GM11168 (cell line): ENCODE data around the gene RAB7A.
"Not testable (repeated sequence)": the region's sequence is repeated elsewhere in the genome, so short reads cannot be mapped to it uniquely, and the experiment has no call there.

Experiments used
- in situ Hi-C: fragments of 300-500 bp; cut with MboI; formaldehyde crosslinking; loops from one replicate; pipeline ENCODE4 v1.12.0; 2022; ENCODE audit warnings: low sequenced_read_pairs; ENCODE audit not compliant: unreplicated experiment

The RAB7A gene

GRCh38 chr3:128709506-128710210, 16.3 kb upstream of the RAB7A start:
- in situ Hi-C loops, result no loop called here

- in situ Hi-C loops, result no loop called here
Measured at GRCh38 chr3:128710816-128711433, 15.1 kb upstream of the RAB7A start.

GRCh38 chr3:128712848-128713247, 13.1 kb upstream of the RAB7A start:
- in situ Hi-C loops, result no loop called here

- in situ Hi-C loops, result no loop called here
Measured at GRCh38 chr3:128714887-128715491, 11.0 kb upstream of the RAB7A start.

GRCh38 chr3:128718892-128719291, 7.1 kb upstream of the RAB7A start:
- in situ Hi-C loops, result not testable (repeated sequence)

GRCh38 chr3:128720891-128721290, 5.1 kb upstream of the RAB7A start:
- in situ Hi-C loops, result no loop called here

GRCh38 chr3:128723477-128723876, 2.5 kb upstream of the RAB7A start:
- in situ Hi-C loops, result no loop called here

GRCh38 chr3:128725547-128726022, 398 bp upstream of the RAB7A start:
- in situ Hi-C loops, result no loop called here

- in situ Hi-C loops, result no loop called here
Measured at GRCh38 chr3:128727059-128727458, 1.1 kb downstream of the RAB7A start.

- in situ Hi-C loops, result no loop called here
Measured at GRCh38 chr3:128727485-128727884, 1.5 kb downstream of the RAB7A start.

- in situ Hi-C loops, result no loop called here
Measured at GRCh38 chr3:128727996-128728395, 2.0 kb downstream of the RAB7A start.

- in situ Hi-C loops, result not testable (repeated sequence)
Measured at GRCh38 chr3:128728521-128728920, 2.5 kb downstream of the RAB7A start.

GRCh38 chr3:128730471-128730870, 4.5 kb downstream of the RAB7A start:
- in situ Hi-C loops, result no loop called here

- in situ Hi-C loops, result no loop called here
Measured at GRCh38 chr3:128734523-128735189, 8.7 kb downstream of the RAB7A start.

- in situ Hi-C loops, result no loop called here
Measured at GRCh38 chr3:128735287-128735686, 9.3 kb downstream of the RAB7A start.

- in situ Hi-C loops, result no loop called here
Measured at GRCh38 chr3:128735884-128736283, 9.9 kb downstream of the RAB7A start.

GRCh38 chr3:128736601-128737000, 10.6 kb downstream of the RAB7A start:
- in situ Hi-C loops, result no loop called here

- in situ Hi-C loops, result no loop called here
Measured at GRCh38 chr3:128740621-128741020, 14.6 kb downstream of the RAB7A start.

- in situ Hi-C loops, result no loop called here
Measured at GRCh38 chr3:128742821-128743594, 17.0 kb downstream of the RAB7A start.

GRCh38 chr3:128745742-128746141, 19.8 kb downstream of the RAB7A start:
- in situ Hi-C loops, result no loop called here
